ENCODE data around the gene MBOAT2.

Gene MBOAT2

DNA sequence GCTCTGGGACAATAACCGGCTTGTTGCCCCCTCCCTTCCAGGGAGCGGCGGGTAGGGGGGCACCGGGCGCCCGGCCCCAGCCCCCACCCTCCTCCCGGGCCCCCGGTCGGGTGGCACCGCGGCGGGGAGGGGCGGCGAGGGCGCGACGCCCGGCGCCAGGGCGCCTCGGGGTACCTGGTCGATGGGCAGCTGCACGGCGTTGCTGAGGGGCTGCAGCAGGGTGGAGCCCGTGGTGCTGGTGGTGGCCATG, 193 bp downstream of the MBOAT2 start:
- H2BK5ac ChIP-seq (ENCODE audit: low read length) = no peak overlapping the region
- H2BK15ac ChIP-seq (ENCODE audit: low read length) = peak overlapping the region; percentile 55
- no CpG with 5 or more reads among the region's 25 CpGs for WGBS, 2 donors (ENCODE audit: extremely low coverage in 2 of 2, insufficient read length in 2 of 2, insufficient replicate concordance in 1 of 2)
- peak overlapping the region; percentile 96 for H3K18ac ChIP-seq (ENCODE audit: low read length)
- peak overlapping the region; percentile 68 for H3K23ac ChIP-seq (ENCODE audit: low read depth, low read length, poor library complexity)
- peaks cover 2 to 11% of the 10 kb centered on the region in 2 donors for H3K4me1 ChIP-seq (ENCODE audit: control insufficient read depth in 2 of 2, insufficient read depth in 1 of 2, low read depth in 1 of 2, low read length in 2 of 2)
- H3K9me3 ChIP-seq (replicated peaks in 1 of 2; ENCODE audit: control insufficient read depth in 2 of 2, insufficient read depth in 1 of 2, low read depth in 1 of 2, low read length in 2 of 2) = peaks cover 0 to 4% of the 10 kb centered on the region in 2 donors
- peak overlapping the region; percentile 93 for H3K4me2 ChIP-seq (ENCODE audit: insufficient read depth, low read length, poor library complexity, severe bottlenecking)
- no peaks in the 10 kb centered on the region for H3K27me3 ChIP-seq (ENCODE audit: control insufficient read depth in 3 of 3, insufficient read depth in 3 of 3, low read depth in 1 of 3, low read length in 3 of 3)
- peak overlapping the region; percentile 24 for H2BK120ac ChIP-seq (ENCODE audit: low read depth, low read length)
- H3K36me3 ChIP-seq (replicated peaks in 1 of 2; ENCODE audit: control insufficient read depth in 2 of 2, insufficient read depth in 2 of 2, low read length in 2 of 2) = peaks cover 0 to 7% of the 10 kb centered on the region in 2 donors
- H3K79me1 ChIP-seq (ENCODE audit: low read depth, low read length) = peaks cover 5% of the 10 kb centered on the region
- H3K4me3 ChIP-seq (ENCODE audit: low read length in 2 of 2) = peak overlapping the region; percentile 81 to 90
- H4K8ac ChIP-seq (ENCODE audit: low read depth, low read length) = no peak overlapping the region
- H3K9ac ChIP-seq (ENCODE audit: low read depth, low read length, poor library complexity) = peak overlapping the region; percentile 87
- H3K14ac ChIP-seq (ENCODE audit: low read length) = no peak overlapping the region
- H3K27ac ChIP-seq (replicated peaks; ENCODE audit: low read length) = peak overlapping the region; percentile 63
- no peak overlapping the region for H4K91ac ChIP-seq (ENCODE audit: low read depth, low read length, poor library complexity)
- H2AK5ac ChIP-seq (ENCODE audit: low read depth, low read length) = no peak overlapping the region
- H3K4ac ChIP-seq (ENCODE audit: low read length) = no peak overlapping the region
- no peak overlapping the region for H2BK12ac ChIP-seq (ENCODE audit: low read length)
- H2AFZ ChIP-seq (ENCODE audit: low read length) = peak overlapping the region; percentile 89
- no peak for DNase-seq (ENCODE audit: low spot score)

DNA sequence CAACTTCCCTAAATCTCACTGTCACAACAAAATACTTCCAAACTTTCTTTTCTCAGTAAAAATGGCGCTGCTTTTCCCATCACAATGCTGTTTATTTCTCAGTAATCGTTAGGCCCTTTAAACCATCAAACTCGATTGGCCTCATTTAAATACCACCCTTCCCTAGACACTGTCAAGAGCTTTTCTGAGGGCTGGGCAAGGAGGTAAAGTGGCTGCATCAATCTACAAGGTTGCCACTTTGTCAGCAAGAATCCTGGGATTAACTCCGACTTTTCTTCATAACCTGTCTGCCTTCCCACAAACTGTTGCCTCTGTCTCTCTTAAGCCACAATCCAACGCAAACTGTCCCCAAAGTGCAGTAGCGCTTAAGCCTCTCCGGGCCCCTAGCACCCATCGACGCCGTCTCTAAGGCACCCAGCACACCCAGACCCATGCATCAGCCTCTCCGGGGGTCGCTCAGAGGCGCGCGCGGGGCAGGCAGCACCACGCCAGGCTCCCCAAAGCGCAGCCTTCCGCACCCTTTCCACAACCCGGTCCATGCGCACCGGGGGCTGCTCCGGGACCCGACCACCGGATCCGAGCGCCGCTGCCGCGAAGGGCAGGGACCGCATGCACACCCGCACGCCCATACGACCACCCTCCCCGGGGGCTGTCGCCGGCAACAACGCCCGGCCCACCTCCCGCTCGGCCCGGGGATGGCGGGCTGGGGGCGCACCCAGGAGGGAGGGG, 683 bp downstream of the MBOAT2 start:
- Histone ChIP-seq H3K27me3 (ENCODE audit: control insufficient read depth in 3 of 3, insufficient read depth in 3 of 3, low read depth in 1 of 3, low read length in 3 of 3) (no peaks in the 10 kb centered on the region), H3K4me2 (ENCODE audit: insufficient read depth, low read length, poor library complexity, severe bottlenecking) (peak overlapping the region; percentile 93), H3K9me3 (replicated peaks in 1 of 2; ENCODE audit: control insufficient read depth in 2 of 2, insufficient read depth in 1 of 2, low read depth in 1 of 2, low read length in 2 of 2) (peaks cover 0 to 4% of the 10 kb centered on the region in 2 donors), H3K4me3 (ENCODE audit: low read length in 2 of 2) (peak overlapping the region; percentile 81 to 90), H2BK5ac (ENCODE audit: low read length) (no peak overlapping the region), H3K23ac (ENCODE audit: low read depth, low read length, poor library complexity) (peak overlapping the region; percentile 68), H3K9ac (ENCODE audit: low read depth, low read length, poor library complexity) (peak overlapping the region; percentile 87), H3K4ac (ENCODE audit: low read length) (no peak overlapping the region), H2BK15ac (ENCODE audit: low read length) (peak overlapping the region; percentile 55), H3K79me1 (ENCODE audit: low read depth, low read length) (peaks cover 5% of the 10 kb centered on the region), H3K18ac (ENCODE audit: low read length) (peak overlapping the region; percentile 96), H2BK12ac (ENCODE audit: low read length) (no peak overlapping the region), H3K4me1 (ENCODE audit: control insufficient read depth in 2 of 2, insufficient read depth in 1 of 2, low read depth in 1 of 2, low read length in 2 of 2) (peaks cover 2 to 11% of the 10 kb centered on the region in 2 donors), H4K91ac (ENCODE audit: low read depth, low read length, poor library complexity) (no peak overlapping the region), H3K36me3 (replicated peaks in 1 of 2; ENCODE audit: control insufficient read depth in 2 of 2, insufficient read depth in 2 of 2, low read length in 2 of 2) (peaks cover 0 to 7% of the 10 kb centered on the region in 2 donors), H2BK120ac (ENCODE audit: low read depth, low read length) (peak overlapping the region; percentile 24), H4K8ac (ENCODE audit: low read depth, low read length) (no peak overlapping the region), H3K27ac (replicated peaks; ENCODE audit: low read length) (no peak overlapping the region), H3K14ac (ENCODE audit: low read length) (peak overlapping the region; percentile 58), H2AFZ (ENCODE audit: low read length) (peak overlapping the region; percentile 89), H2AK5ac (ENCODE audit: low read depth, low read length) (peak overlapping the region; percentile 49)
- peak; percentile 29 for DNase-seq (ENCODE audit: low spot score)
- no CpG with 5 or more reads among the region's 44 CpGs for WGBS, 2 donors (ENCODE audit: extremely low coverage in 2 of 2, insufficient read length in 2 of 2, insufficient replicate concordance in 1 of 2)

DNA sequence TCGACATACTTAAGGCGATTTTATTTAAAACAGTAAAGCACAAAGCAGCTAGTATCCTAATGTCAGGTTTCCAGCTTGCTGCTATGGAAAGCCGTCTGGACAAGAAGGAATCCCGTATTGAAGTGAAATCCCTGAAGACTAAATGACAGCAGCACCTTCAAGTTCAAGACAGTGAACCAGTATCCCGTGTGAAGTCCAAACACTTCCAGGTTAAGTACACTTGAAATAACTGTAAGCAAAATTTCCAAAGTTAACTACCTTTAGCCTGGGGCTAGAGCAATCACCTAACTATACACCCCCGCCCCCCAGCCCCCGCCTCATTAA, 1.2 kb downstream of the MBOAT2 start:
- Histone ChIP-seq H4K91ac (ENCODE audit: low read depth, low read length, poor library complexity) (no peak overlapping the region), H2AK5ac (ENCODE audit: low read depth, low read length) (no peak overlapping the region), H3K4me3 (ENCODE audit: low read length in 2 of 2) (peak overlapping the region in 1 of 2 donors; percentile 81), H3K36me3 (replicated peaks in 1 of 2; ENCODE audit: control insufficient read depth in 2 of 2, insufficient read depth in 2 of 2, low read length in 2 of 2) (peaks cover 0 to 7% of the 10 kb centered on the region in 2 donors), H2BK120ac (ENCODE audit: low read depth, low read length) (no peak overlapping the region), H4K8ac (ENCODE audit: low read depth, low read length) (no peak overlapping the region), H3K4me1 (ENCODE audit: control insufficient read depth in 2 of 2, insufficient read depth in 1 of 2, low read depth in 1 of 2, low read length in 2 of 2) (peaks cover 2 to 11% of the 10 kb centered on the region in 2 donors), H3K9me3 (replicated peaks in 1 of 2; ENCODE audit: control insufficient read depth in 2 of 2, insufficient read depth in 1 of 2, low read depth in 1 of 2, low read length in 2 of 2) (peaks cover 0 to 4% of the 10 kb centered on the region in 2 donors), H3K4ac (ENCODE audit: low read length) (no peak overlapping the region), H3K27ac (replicated peaks; ENCODE audit: low read length) (no peak overlapping the region), H3K14ac (ENCODE audit: low read length) (no peak overlapping the region), H2AFZ (ENCODE audit: low read length) (peak overlapping the region; percentile 89), H3K4me2 (ENCODE audit: insufficient read depth, low read length, poor library complexity, severe bottlenecking) (peak overlapping the region; percentile 93), H3K18ac (ENCODE audit: low read length) (no peak overlapping the region), H3K27me3 (ENCODE audit: control insufficient read depth in 3 of 3, insufficient read depth in 3 of 3, low read depth in 1 of 3, low read length in 3 of 3) (no peaks in the 10 kb centered on the region), H2BK5ac (ENCODE audit: low read length) (no peak overlapping the region), H2BK12ac (ENCODE audit: low read length) (no peak overlapping the region), H3K79me1 (ENCODE audit: low read depth, low read length) (peaks cover 5% of the 10 kb centered on the region), H3K23ac (ENCODE audit: low read depth, low read length, poor library complexity) (no peak overlapping the region), H3K9ac (ENCODE audit: low read depth, low read length, poor library complexity) (no peak overlapping the region), H2BK15ac (ENCODE audit: low read length) (no peak overlapping the region)
- DNase-seq (ENCODE audit: low spot score) = no peak
- WGBS, 2 donors (ENCODE audit: extremely low coverage in 2 of 2, insufficient read length in 2 of 2, insufficient replicate concordance in 1 of 2) = no CpG with 5 or more reads among the region's 7 CpGs

DNA sequence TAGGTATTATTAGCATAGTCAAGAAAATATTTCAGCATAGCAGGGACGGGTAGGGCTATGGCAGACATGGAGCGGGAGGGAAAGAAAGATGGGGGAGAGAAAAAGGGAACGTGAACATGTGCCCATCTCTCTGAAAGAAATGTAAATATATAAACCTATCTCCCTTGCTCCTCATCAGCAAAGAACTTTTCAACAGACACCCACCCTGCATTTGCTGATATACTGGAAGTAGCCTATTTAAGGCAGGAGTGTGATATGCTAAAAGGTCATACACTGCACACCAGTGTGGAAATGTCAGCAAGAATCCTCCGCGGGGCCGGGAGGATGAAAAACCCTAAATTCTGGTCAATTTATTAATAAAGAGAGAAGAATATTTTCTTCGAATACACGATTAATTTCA, 1.7 kb downstream of the MBOAT2 start:
- H4K91ac ChIP-seq (ENCODE audit: low read depth, low read length, poor library complexity) = no peak overlapping the region
- H2BK120ac ChIP-seq (ENCODE audit: low read depth, low read length) = no peak overlapping the region
- no peak overlapping the region for H2AK5ac ChIP-seq (ENCODE audit: low read depth, low read length)
- no peak overlapping the region for H3K23ac ChIP-seq (ENCODE audit: low read depth, low read length, poor library complexity)
- no peak overlapping the region for H3K9ac ChIP-seq (ENCODE audit: low read depth, low read length, poor library complexity)
- H3K27ac ChIP-seq (replicated peaks; ENCODE audit: low read length) = no peak overlapping the region
- no peak overlapping the region for H3K4ac ChIP-seq (ENCODE audit: low read length)
- H3K79me1 ChIP-seq (ENCODE audit: low read depth, low read length) = peaks cover 5% of the 10 kb centered on the region
- H2BK12ac ChIP-seq (ENCODE audit: low read length) = no peak overlapping the region
- no peak overlapping the region for H4K8ac ChIP-seq (ENCODE audit: low read depth, low read length)
- H2AFZ ChIP-seq (ENCODE audit: low read length) = no peak overlapping the region
- no CpG with 5 or more reads among the region's 8 CpGs for WGBS, 2 donors (ENCODE audit: extremely low coverage in 2 of 2, insufficient read length in 2 of 2, insufficient replicate concordance in 1 of 2)
- H3K36me3 ChIP-seq (replicated peaks in 1 of 2; ENCODE audit: control insufficient read depth in 2 of 2, insufficient read depth in 2 of 2, low read length in 2 of 2) = peaks cover 0 to 7% of the 10 kb centered on the region in 2 donors
- peaks cover 0 to 4% of the 10 kb centered on the region in 2 donors for H3K9me3 ChIP-seq (replicated peaks in 1 of 2; ENCODE audit: control insufficient read depth in 2 of 2, insufficient read depth in 1 of 2, low read depth in 1 of 2, low read length in 2 of 2)
- no peak overlapping the region for H3K14ac ChIP-seq (ENCODE audit: low read length)
- peaks cover 4 to 11% of the 10 kb centered on the region in 2 donors for H3K4me1 ChIP-seq (ENCODE audit: control insufficient read depth in 2 of 2, insufficient read depth in 1 of 2, low read depth in 1 of 2, low read length in 2 of 2)
- H2BK15ac ChIP-seq (ENCODE audit: low read length) = no peak overlapping the region
- no peak overlapping the region for H3K4me3 ChIP-seq (ENCODE audit: low read length in 2 of 2)
- H2BK5ac ChIP-seq (ENCODE audit: low read length) = no peak overlapping the region
- no peaks in the 10 kb centered on the region for H3K27me3 ChIP-seq (ENCODE audit: control insufficient read depth in 3 of 3, insufficient read depth in 3 of 3, low read depth in 1 of 3, low read length in 3 of 3)
- no peak overlapping the region for H3K18ac ChIP-seq (ENCODE audit: low read length)
- H3K4me2 ChIP-seq (ENCODE audit: insufficient read depth, low read length, poor library complexity, severe bottlenecking) = no peak overlapping the region
- DNase-seq (ENCODE audit: low spot score) = no peak

Measured in neuronal stem cell (in vitro differentiated cells).